CMK (cell line): ENCODE results near the gene LRP11.
"Not testable (repeated sequence)": the region's sequence is repeated elsewhere in the genome, so short reads cannot be mapped to it uniquely, and the experiment has no call there.

Source experiments
- DNase-seq: peaks from one replicate; pipeline ENCODE4 v3.0.0-alpha.2; 2010; ENCODE audit warnings: low read depth

Gene LRP11

GRCh38 chr6:149863698-149864577 lies at the start of gene LRP11:
LRP11 (minus strand) TSS chr6:149864359; CDS start chr6:149864020, 339 bp downstream.
- DNase-seq: no peak

- DNase-seq: no peak
Observed at GRCh38 chr6:149913540-149914240, 49.5 kb upstream of the LRP11 start.

- DNase-seq: no peak
Observed at GRCh38 chr6:149913085-149913484, 48.9 kb upstream of the LRP11 start.

- not testable (repeated sequence) for DNase-seq
Observed at GRCh38 chr6:149912680-149913079, 48.5 kb upstream of the LRP11 start.

- DNase-seq: no peak
Observed at GRCh38 chr6:149910721-149911151, 46.6 kb upstream of the LRP11 start.

GRCh38 chr6:149909701-149910470 lies 45.7 kb upstream of the LRP11 start:
- no peak for DNase-seq

- DNase-seq: not testable (repeated sequence)
Observed at GRCh38 chr6:149908480-149908879, 44.3 kb upstream of the LRP11 start.

GRCh38 chr6:149907317-149907716 lies 43.2 kb upstream of the LRP11 start:
- no peak for DNase-seq

- no peak for DNase-seq
Observed at GRCh38 chr6:149906405-149906804, 42.2 kb upstream of the LRP11 start.

GRCh38 chr6:149905911-149906371 lies 41.8 kb upstream of the LRP11 start:
- no peak for DNase-seq

GRCh38 chr6:149905371-149905910 lies 41.3 kb upstream of the LRP11 start:
- DNase-seq: no peak

- no peak for DNase-seq
Observed at GRCh38 chr6:149904661-149905370, 40.7 kb upstream of the LRP11 start.

GRCh38 chr6:149903938-149904611 lies 39.9 kb upstream of the LRP11 start:
- DNase-seq: no peak

- DNase-seq: no peak
Observed at GRCh38 chr6:149901444-149902140, 37.4 kb upstream of the LRP11 start.

GRCh38 chr6:149900620-149901443 lies 36.7 kb upstream of the LRP11 start:
- DNase-seq: no peak

GRCh38 chr6:149899926-149900619 lies 35.9 kb upstream of the LRP11 start:
- no peak for DNase-seq

GRCh38 chr6:149899486-149899885 lies 35.3 kb upstream of the LRP11 start:
- no peak for DNase-seq

- DNase-seq: no peak
Observed at GRCh38 chr6:149898966-149899365, 34.8 kb upstream of the LRP11 start.
